VCaP (cell line): ENCODE data around the gene NSG2.

Experiments
- H3K27ac ChIP-seq: fragments of 450-650 bp; 2 replicates; pipeline ENCODE4 v1.5.1; 2017
- TF ChIP-seq, protein P1 (sequence below): fragments of 450-650 bp; conservative IDR thresholded peaks from 2 replicates; pipeline ENCODE4 v1.5.1; 2017; ENCODE audit warnings: mild to moderate bottlenecking, moderate library complexity

The NSG2 gene

DNA sequence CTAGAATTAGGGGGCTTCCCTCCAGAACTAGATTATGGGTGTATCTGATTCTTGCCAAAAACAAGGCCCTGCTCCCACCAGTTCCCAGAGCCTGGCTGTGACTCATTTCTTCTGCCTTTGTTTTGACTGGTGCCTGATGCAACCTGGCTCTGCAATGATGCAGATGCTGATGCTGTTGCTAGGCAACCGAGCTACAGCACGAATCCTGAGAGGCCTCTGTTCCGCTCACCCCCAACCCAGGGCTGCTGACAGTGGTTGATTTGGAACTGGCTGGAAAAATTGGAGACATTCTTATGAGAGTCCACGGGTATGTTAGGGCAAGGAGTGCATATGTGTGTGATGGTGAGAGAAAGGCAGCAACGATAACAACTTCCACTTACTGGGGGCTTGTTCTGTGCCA lies 100.3 kb downstream of the NSG2 start:
- H3K27ac ChIP-seq, result peak overlapping the region; percentile 80
- TF ChIP-seq, protein P1, sequence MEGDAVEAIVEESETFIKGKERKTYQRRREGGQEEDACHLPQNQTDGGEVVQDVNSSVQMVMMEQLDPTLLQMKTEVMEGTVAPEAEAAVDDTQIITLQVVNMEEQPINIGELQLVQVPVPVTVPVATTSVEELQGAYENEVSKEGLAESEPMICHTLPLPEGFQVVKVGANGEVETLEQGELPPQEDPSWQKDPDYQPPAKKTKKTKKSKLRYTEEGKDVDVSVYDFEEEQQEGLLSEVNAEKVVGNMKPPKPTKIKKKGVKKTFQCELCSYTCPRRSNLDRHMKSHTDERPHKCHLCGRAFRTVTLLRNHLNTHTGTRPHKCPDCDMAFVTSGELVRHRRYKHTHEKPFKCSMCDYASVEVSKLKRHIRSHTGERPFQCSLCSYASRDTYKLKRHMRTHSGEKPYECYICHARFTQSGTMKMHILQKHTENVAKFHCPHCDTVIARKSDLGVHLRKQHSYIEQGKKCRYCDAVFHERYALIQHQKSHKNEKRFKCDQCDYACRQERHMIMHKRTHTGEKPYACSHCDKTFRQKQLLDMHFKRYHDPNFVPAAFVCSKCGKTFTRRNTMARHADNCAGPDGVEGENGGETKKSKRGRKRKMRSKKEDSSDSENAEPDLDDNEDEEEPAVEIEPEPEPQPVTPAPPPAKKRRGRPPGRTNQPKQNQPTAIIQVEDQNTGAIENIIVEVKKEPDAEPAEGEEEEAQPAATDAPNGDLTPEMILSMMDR, result no peak

DNA sequence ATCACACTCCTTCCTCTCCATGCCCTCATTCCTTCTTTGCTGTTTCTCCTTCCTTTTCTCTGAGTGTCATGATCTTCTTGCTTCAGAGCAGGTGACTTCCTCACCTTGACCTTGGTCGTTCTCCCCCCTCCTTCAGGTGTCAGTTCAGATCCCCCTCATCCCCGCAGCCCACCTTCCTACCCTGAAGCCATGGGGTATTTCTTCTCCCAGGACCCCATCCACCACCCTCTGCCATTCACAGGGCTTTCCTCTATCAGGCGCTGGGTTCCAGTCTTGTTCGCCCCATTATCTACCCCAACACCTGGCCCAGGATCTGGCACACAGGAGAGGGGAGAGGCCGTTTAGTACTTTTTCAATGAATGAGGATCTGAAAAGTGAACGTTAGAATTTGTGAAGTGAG lies 101.0 kb downstream of the NSG2 start:
- H3K27ac ChIP-seq, result peak overlapping the region; percentile 80
- TF ChIP-seq, protein P1, result no peak

DNA sequence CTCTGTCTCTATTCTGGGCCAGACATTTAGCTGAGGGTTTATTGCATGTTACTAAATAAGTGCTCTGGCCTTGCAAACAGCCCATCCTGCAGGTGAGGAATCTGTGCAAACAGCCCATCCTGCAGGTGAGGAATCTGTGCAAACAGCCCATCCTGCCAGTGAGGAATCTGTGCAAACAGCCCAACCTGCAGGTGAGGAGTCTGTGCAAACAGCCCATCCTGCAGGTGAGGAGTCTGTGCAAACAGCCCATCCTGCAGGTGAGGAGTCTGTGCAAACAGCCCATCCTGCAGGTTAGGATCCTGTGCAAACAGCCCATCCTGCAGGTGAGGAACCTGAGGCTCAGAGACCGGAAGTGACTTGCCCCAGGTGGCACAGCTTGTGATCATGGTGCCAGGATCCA lies 101.5 kb downstream of the NSG2 start:
- peak overlapping the region; percentile 80 for H3K27ac ChIP-seq

DNA sequence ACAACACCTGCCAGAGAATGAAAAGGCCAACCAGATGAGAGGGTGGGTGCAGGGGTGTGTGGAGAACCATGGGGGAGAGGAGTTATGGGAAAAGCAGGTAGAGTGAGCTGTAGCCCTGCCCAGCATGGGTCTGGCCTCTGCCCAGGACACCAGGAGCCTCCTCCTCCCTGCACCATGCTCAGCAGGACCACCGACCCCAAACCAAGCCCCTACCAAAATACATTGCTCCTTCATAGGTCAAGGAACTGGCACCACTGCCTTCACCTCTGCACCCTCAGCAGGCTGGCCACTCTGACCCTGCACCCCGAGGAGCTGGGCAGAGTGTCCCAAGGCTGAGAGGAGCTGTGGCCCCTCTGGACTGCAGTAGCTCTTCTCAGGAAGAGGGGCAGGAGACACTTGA lies 102.0 kb downstream of the NSG2 start:
- TF ChIP-seq, protein P1, result no peak
- H3K27ac ChIP-seq, result peak overlapping the region; percentile 80

DNA sequence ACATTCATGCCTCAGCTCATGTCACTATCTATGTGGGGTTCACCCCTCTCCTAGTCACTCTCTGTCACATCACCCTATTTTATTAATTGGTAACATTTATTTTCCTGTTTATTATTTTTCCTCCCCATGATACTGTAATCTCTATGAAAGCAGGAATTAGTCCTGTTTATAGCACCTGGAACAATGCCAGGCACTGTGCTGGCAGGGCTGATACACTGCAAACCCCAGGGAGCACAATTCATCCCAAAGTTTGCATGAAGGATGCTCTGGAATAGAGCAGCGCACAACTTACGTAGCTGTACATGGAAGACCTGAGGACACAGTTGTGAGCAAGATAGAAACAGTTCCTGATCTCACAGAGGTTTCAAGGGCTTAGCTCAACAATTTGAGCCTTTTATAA lies 103.2 kb downstream of the NSG2 start:
- TF ChIP-seq, protein P1, result no peak
- peak overlapping the region; percentile 80 for H3K27ac ChIP-seq

DNA sequence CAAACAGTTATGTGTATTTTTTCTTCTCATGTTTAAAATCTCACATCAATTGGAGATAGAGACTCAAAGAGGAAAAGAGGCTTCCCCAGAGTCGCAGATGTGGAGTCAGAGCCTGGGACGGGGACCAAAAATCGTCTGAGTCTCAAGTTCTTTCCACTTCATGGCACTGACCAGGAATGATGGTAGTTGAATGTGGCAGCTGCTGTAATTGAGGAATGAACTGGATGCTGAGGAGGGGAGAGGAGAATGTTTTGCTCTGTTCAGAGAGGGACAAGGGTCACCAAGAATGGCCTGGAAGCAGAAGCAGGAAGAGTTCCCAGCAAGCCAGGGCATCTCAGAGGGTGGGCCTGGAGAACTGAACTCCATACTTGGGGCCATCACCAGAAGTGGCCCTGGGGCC lies 103.9 kb downstream of the NSG2 start:
- H3K27ac ChIP-seq, result no peak overlapping the region; the same call in 1 of the 2 replicates
- TF ChIP-seq, protein P1, result no peak

DNA sequence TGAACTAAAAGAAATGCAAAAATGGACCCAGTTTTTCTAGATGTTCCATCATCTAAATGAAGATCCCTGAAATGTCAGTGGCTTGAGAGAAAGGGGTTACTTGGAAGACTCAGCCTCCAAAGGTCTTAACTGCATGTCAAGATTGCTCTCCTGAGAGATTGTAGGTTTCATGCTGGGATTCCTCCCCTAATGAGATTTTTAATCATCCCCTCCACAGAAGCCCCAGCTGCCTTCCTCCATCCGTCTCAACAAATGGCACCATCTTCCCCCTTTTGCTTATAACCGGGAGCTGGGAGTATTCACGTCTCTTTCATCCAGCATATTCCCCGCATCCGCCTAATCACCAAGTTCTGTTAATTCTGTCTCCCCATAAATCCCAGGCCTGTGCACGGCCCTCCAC lies 104.5 kb downstream of the NSG2 start:
- no peak overlapping the region for H3K27ac ChIP-seq
- TF ChIP-seq, protein P1, result no peak

DNA sequence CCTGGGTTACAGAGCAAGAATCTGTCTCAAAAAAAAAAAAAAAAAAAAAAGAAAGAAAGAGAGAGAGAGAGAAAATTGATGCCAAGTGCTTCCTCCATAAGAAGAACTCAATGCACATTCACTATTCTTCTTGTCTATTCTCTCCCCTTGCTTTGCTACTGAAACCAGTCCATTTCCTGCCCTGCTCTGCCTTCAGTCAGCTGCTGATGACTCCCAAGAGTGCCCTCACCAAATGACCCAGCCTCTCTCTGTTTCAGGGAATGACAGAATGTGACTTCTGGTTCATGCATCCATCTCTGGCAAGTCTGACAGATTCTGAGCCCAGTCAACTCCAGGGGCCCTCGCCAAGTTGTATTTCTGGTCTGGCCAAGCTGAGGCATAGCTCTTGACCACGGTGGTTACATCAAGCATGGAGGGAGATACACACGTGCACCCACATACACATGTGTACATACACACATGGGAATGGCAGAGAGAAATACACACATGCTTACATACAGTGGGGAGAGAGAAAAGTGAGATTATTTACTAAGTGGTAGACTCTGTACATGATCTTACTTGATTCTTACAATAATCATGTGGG lies 106.2 kb downstream of the NSG2 start:
- TF ChIP-seq, protein P1, result no peak
- H3K27ac ChIP-seq, result no peak overlapping the region
